GM12878 (cell line): ENCODE data around the gene MOB2. TPM values are rescaled to one million over a fixed set of nuclear protein-coding genes. Genes with fewer than 3 reads are reported as not detected.

Source experiments
- ATAC-seq: fragments of 200-7000 bp; cut with Tn5 transposase; 3 replicates; pipeline ENCODE4 v1.9.1; 2020; ENCODE audit warnings: mild to moderate bottlenecking, moderate library complexity
- BruUV-seq: library from RNA; stranded (reverse); fragments of 400-500 nt; replicated peaks from 2 replicates; lab custom pipeline; 2021; lab: Mats Ljungman, UMichigan
- CTCF ChIA-PET: fragments of 300-600 bp; sonication (Branson Sonifier 250); formaldehyde crosslinking; extraction: SDS; loops from one replicate; lab custom pipeline; 2021; ENCODE audit warnings: inconsistent platforms; lab: Yijun Ruan, JAX
- POLR2A ChIA-PET: fragments of 350-600 bp; formaldehyde crosslinking; extraction: SDS; loops from one replicate; lab custom pipeline; 2021; ENCODE audit warnings: inconsistent platforms; lab: Charles Lee
- RAD21 ChIA-PET: fragments of 300-600 bp; sonication (Branson Sonifier 250); formaldehyde crosslinking; loops from one replicate; lab custom pipeline; 2023; ENCODE audit warnings: antibody characterized with exemption; ENCODE audit not compliant: unreplicated experiment; lab: Charles Lee
- SMC1A ChIA-PET: fragments of 300-600 bp; sonication (Branson Sonifier 250); formaldehyde crosslinking; loops from one replicate; lab custom pipeline; 2023; ENCODE audit not compliant: unreplicated experiment, uncharacterized antibody; lab: Charles Lee
- DNase-seq: peaks from one replicate; pipeline ENCODE4 v3.0.0-alpha.2; 2011; ENCODE audit warnings: low read depth, low spot score
- FAIRE-seq: peaks from 3 replicates; lab custom pipeline; 2011; peaks lifted over from hg19 to GRCh38; lab: Jason Lieb, UNC
- H2AFZ ChIP-seq: 2 replicates; pipeline ENCODE4 v1.6.0; 2011; ENCODE audit warnings: low read depth, low read length, control low read depth; ENCODE audit not compliant: control insufficient read depth
- H3K27ac ChIP-seq: 2 replicates; pipeline ENCODE4 v1.5.1; 2011; ENCODE audit warnings: control low read depth; ENCODE audit not compliant: control insufficient read depth, insufficient read depth
- H3K27me3 ChIP-seq, 2 experiments: replicated peaks in 1 of 2; 2 replicates each; pipeline versions ENCODE4 v1.6.0 to v1.6.1; 2011; ENCODE audit warnings: low read length in 1 of 2; ENCODE audit not compliant: control insufficient read depth in 2 of 2, insufficient read depth in 2 of 2
- H3K36me3 ChIP-seq, 2 experiments: 2 replicates each; pipeline ENCODE4 v1.5.1; 2011; ENCODE audit warnings: low read length in 1 of 2; ENCODE audit not compliant: control insufficient read depth in 2 of 2, insufficient read depth in 2 of 2
- H3K4me1 ChIP-seq: 2 replicates; pipeline ENCODE4 v1.6.1; 2011; ENCODE audit warnings: mild to moderate bottlenecking, low read length, moderate library complexity, mixed read lengths; ENCODE audit not compliant: control insufficient read depth, insufficient read depth
- H3K4me2 ChIP-seq: 2 replicates; pipeline ENCODE4 v1.6.0; 2011; ENCODE audit warnings: control low read depth; ENCODE audit not compliant: control insufficient read depth, insufficient read depth
- H3K4me3 ChIP-seq: fragments of 200-600 bp; sonication (generic); 2 replicates; pipeline ENCODE4 v1.5.1; 2016
- H3K79me2 ChIP-seq: 2 replicates; pipeline ENCODE4 v1.6.0; 2011; ENCODE audit warnings: low read length; ENCODE audit not compliant: control insufficient read depth, insufficient read depth
- H3K9ac ChIP-seq: 2 replicates; pipeline ENCODE4 v1.8.0; 2011; ENCODE audit warnings: low read length, control low read depth, mixed read lengths; ENCODE audit not compliant: control insufficient read depth, insufficient read depth
- H3K9me3 ChIP-seq: replicated peaks from 3 replicates; pipeline ENCODE4 v1.5.1; 2011; ENCODE audit warnings: mild to moderate bottlenecking, low read length; ENCODE audit not compliant: control insufficient read depth, insufficient read depth
- H4K20me1 ChIP-seq: 2 replicates; pipeline ENCODE4 v1.6.0; 2011; ENCODE audit not compliant: control insufficient read depth, insufficient read depth
- CHD2 ChIP-seq: IDR thresholded peaks from 2 replicates; pipeline ENCODE4 v1.6.1; 2011; ENCODE audit warnings: low read depth, low read length, improper control_type of control experiment, borderline replicate concordance
- EGR1 ChIP-seq, 2 experiments: IDR thresholded peaks; 1 replicate in 1 of 2; 2 replicates in 1 of 2; pipeline ENCODE4 v1.6.1; 2011 to 2012; ENCODE audit warnings: low read depth in 2 of 2, low read length in 2 of 2, borderline replicate concordance in 1 of 2, mild to moderate bottlenecking in 1 of 2, moderate library complexity in 1 of 2
- EP300 ChIP-seq, 2 experiments: fragments of 150-350 bp in 1 of 2; IDR thresholded peaks; 2 replicates each; pipeline ENCODE4 v1.6.1; 2011 to 2012; ENCODE audit warnings: low read depth in 2 of 2, low read length in 2 of 2, borderline replicate concordance in 1 of 2, improper control_type of control experiment in 1 of 2, inconsistent platforms in 1 of 2; ENCODE audit not compliant: control insufficient read depth in 1 of 2
- HCFC1 ChIP-seq: fragments of 150-350 bp; IDR thresholded peaks from 2 replicates; pipeline ENCODE4 v1.6.1; 2014; ENCODE audit warnings: low read length
- HDAC6 ChIP-seq: fragments of 200-600 bp; sonication (generic); IDR thresholded peaks from one replicate; pipeline ENCODE4 v1.8.0; 2017; ENCODE audit warnings: antibody characterized with exemption; ENCODE audit not compliant: unreplicated experiment
- HDGF ChIP-seq: fragments of 450-650 bp; IDR thresholded peaks from 2 replicates; pipeline ENCODE4 v1.6.1; 2016; ENCODE audit warnings: antibody characterized with exemption
- KLF5 ChIP-seq: fragments of 450-650 bp; IDR thresholded peaks from 2 replicates; pipeline ENCODE4 v1.6.1; 2014; ENCODE audit warnings: mild to moderate bottlenecking; ENCODE audit not compliant: partially characterized antibody
- NFXL1 ChIP-seq: fragments of 450-650 bp; IDR thresholded peaks from 2 replicates; pipeline ENCODE4 v1.6.1; 2017; ENCODE audit warnings: antibody characterized with exemption, mild to moderate bottlenecking, borderline replicate concordance
- NFYA ChIP-seq: IDR thresholded peaks from 2 replicates; pipeline ENCODE4 v1.6.1; 2011; ENCODE audit warnings: low read depth, mild to moderate bottlenecking, low read length, improper control_type of control experiment, borderline replicate concordance
- PAX8 ChIP-seq: fragments of 450-650 bp; IDR thresholded peaks from 2 replicates; pipeline ENCODE4 v1.6.1; 2017; ENCODE audit warnings: mild to moderate bottlenecking, moderate library complexity
- PML ChIP-seq: IDR thresholded peaks from 2 replicates; pipeline ENCODE4 v1.6.1; 2012; ENCODE audit warnings: low read length, inconsistent platforms
- POLR2A ChIP-seq: IDR thresholded peaks from 2 replicates; pipeline ENCODE4 v1.6.1; 2011; ENCODE audit warnings: low read depth, mild to moderate bottlenecking, low read length
- SMAD5 ChIP-seq: IDR thresholded peaks from 2 replicates; pipeline ENCODE4 v1.6.1; 2016; ENCODE audit warnings: antibody characterized with exemption, low read depth
- SMC3 ChIP-seq: IDR thresholded peaks from 2 replicates; pipeline ENCODE4 v1.6.1; 2011; ENCODE audit warnings: low read length, improper control_type of control experiment, borderline replicate concordance
- TARDBP ChIP-seq: IDR thresholded peaks from 2 replicates; pipeline ENCODE4 v1.6.1; 2016; ENCODE audit warnings: borderline replicate concordance
- ZNF384 ChIP-seq: IDR thresholded peaks from 2 replicates; pipeline ENCODE4 v1.6.1; 2012; ENCODE audit warnings: low read depth, mild to moderate bottlenecking, low read length, improper control_type of control experiment, borderline replicate concordance
- WGBS: methylation state at CpG from one replicate; pipeline ENCODE4 v1.1.6; 2016; ENCODE audit warnings: low lambda C conversion rate; ENCODE audit not compliant: insufficient replicate concordance, insufficient coverage; ENCODE audit errors: missing lambda C conversion rate; 5-methylcytosine and 5-hydroxymethylcytosine counted together
- in situ Hi-C: fragments of 300-500 bp; cut with MboI; formaldehyde crosslinking; loops from 9 replicates; pipeline ENCODE4 v1.14.3; 2018; ENCODE audit warnings: mixed read lengths
- intact Hi-C: fragments of 100-400 bp; cut with micrococcal nuclease; formaldehyde crosslinking; loops from one replicate; pipeline ENCODE4 v1.14.2; 2022; ENCODE audit not compliant: unreplicated experiment
- polyA plus RNA-seq, 11 experiments: library from polyadenylated mRNA; depleted of rRNA in 4 of 11; unstranded in 6 of 11; stranded (reverse) in 5 of 11; fragments of >200 nt; fragmentation: Nextera tagmentation in 4 of 11; fragmentation: Illumina TruSeq in 1 of 11; extraction: Ambion mirVana in 4 of 11; extraction: Trizol in 1 of 11; gene quantifications; 1 replicate in 1 of 11; 2 replicates in 10 of 11; pipeline versions ENCODE4 v1.2.1 to v1.2.3, GENCODE V29; 2011 to 2016; ENCODE audit warnings: inconsistent platforms in 2 of 11, missing spikeins in 2 of 11, low read depth in 1 of 11
- total RNA-seq, 4 experiments: library from RNA; depleted of rRNA in 3 of 4; stranded (reverse); fragments of >200 nt in 3 of 4; fragmentation: Illumina TruSeq in 1 of 4; extraction: Trizol in 1 of 4; gene quantifications; 2 replicates each; pipeline versions ENCODE4 v1.2.1 to v1.2.3, GENCODE V29; 2013 to 2021
- TF ChIP-seq, protein P1 (sequence below): IDR thresholded peaks from 2 replicates; pipeline ENCODE4 v1.6.1; 2011; ENCODE audit warnings: mild to moderate bottlenecking, low read depth, low read length, moderate library complexity; ENCODE audit not compliant: insufficient replicate concordance
- TF ChIP-seq, protein P2 (sequence below): IDR thresholded peaks from 2 replicates; pipeline ENCODE4 v1.6.1; 2011; ENCODE audit warnings: low read depth, low read length, improper control_type of control experiment, borderline replicate concordance
- TF ChIP-seq, protein P3 (sequence below): fragments of 150-350 bp; IDR thresholded peaks from 2 replicates; pipeline ENCODE4 v1.6.1; 2016; ENCODE audit warnings: low read depth, low read length

The MOB2 gene
- total and polyA plus RNA-seq, 10 of the 15 experiments (the other 5 are each of a cell fraction or from before 2014, with no cell fraction given) = 0.10 to 34.6 (median 15.5) TPM

DNA sequence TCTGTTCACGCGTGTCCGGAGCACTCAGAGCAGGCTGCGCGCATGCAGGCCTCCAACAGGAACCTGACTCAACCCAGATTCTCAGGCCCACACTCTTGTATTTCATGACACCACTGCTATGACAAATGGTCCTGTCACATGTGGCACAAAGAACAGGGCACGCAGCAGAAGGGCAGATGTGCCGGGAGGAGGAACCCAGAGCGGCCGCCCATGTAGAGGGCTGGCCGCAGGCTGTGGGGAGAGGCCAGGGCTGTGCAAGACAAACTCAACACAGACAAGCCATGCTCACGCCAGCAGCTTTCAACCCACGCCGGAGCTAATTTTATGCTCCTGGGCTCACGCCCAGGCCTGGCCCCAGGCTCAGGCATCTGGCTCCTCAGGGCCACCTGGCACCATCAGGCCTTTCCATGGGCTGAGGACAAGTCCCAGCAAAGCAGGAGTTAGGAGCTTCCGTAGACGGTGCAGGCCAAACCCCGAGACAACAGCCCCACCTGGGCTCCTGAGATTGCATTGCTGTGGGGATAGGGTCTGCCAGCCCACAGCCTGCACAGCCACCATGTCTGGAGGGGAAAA is 45.5 kb upstream of the MOB2 start:
- Histone ChIP-seq H2AFZ (no peak overlapping the region), H3K4me3 (no peak overlapping the region), H3K4me2 (no peak overlapping the region), H3K27me3 (no peaks in the 10 kb centered on the region), H3K79me2 (peaks cover 4% of the 10 kb centered on the region), H3K9ac (no peak overlapping the region), H3K4me1 (no peaks in the 10 kb centered on the region), H3K9me3 (no peaks in the 10 kb centered on the region), H4K20me1 (peaks cover 7% of the 10 kb centered on the region; the same call in 1 of the 2 replicates), H3K36me3 (peaks cover 0 to 3% of the 10 kb centered on the region in 2 experiments; a peak in 3 of 4 replicates), H3K27ac (no peak overlapping the region)
- DNase-seq (no peak), FAIRE-seq (no peak), ATAC-seq (no peak)
- ChIA-PET CTCF (no interaction called here), POLR2A (no interaction called here), RAD21 (no interaction called here), SMC1A (no interaction called here)
- in situ Hi-C loops (no loop called here), intact Hi-C loops (no loop called here)
- BruUV-seq = no TSS peak
- 95% methylated on average over 17 of the region's 17 CpGs for WGBS
- no peak for TF ChIP-seq POLR2A
- TF ChIP-seq HDAC6 = no peak
- TF ChIP-seq, protein P1, sequence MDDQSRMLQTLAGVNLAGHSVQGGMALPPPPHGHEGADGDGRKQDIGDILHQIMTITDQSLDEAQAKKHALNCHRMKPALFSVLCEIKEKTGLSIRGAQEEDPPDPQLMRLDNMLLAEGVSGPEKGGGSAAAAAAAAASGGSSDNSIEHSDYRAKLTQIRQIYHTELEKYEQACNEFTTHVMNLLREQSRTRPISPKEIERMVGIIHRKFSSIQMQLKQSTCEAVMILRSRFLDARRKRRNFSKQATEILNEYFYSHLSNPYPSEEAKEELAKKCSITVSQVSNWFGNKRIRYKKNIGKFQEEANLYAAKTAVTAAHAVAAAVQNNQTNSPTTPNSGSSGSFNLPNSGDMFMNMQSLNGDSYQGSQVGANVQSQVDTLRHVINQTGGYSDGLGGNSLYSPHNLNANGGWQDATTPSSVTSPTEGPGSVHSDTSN = no peak
- TF ChIP-seq EP300 (IDR thresholded peaks at IDR 0.05; ENCODE audit: borderline replicate concordance in 1 of 2, control insufficient read depth in 1 of 2, low read depth in 2 of 2, low read length in 2 of 2) = no peak
- TF ChIP-seq HDGF = no peak
- no peak for TF ChIP-seq NFXL1
- no peak for TF ChIP-seq NFYA
- no peak for TF ChIP-seq HCFC1
- TF ChIP-seq CHD2 = no peak
- TF ChIP-seq, protein P2, sequence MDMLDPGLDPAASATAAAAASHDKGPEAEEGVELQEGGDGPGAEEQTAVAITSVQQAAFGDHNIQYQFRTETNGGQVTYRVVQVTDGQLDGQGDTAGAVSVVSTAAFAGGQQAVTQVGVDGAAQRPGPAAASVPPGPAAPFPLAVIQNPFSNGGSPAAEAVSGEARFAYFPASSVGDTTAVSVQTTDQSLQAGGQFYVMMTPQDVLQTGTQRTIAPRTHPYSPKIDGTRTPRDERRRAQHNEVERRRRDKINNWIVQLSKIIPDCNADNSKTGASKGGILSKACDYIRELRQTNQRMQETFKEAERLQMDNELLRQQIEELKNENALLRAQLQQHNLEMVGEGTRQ = no peak
- TF ChIP-seq SMAD5 = no peak
- no peak for TF ChIP-seq EGR1 (IDR thresholded peaks at IDR 0.05; ENCODE audit: borderline replicate concordance in 1 of 2, low read depth in 2 of 2, low read length in 2 of 2)
- no peak for TF ChIP-seq SMC3
- TF ChIP-seq ZNF384 = no peak
- TF ChIP-seq PAX8 = no peak
- no peak for TF ChIP-seq KLF5
- TF ChIP-seq, protein P3, sequence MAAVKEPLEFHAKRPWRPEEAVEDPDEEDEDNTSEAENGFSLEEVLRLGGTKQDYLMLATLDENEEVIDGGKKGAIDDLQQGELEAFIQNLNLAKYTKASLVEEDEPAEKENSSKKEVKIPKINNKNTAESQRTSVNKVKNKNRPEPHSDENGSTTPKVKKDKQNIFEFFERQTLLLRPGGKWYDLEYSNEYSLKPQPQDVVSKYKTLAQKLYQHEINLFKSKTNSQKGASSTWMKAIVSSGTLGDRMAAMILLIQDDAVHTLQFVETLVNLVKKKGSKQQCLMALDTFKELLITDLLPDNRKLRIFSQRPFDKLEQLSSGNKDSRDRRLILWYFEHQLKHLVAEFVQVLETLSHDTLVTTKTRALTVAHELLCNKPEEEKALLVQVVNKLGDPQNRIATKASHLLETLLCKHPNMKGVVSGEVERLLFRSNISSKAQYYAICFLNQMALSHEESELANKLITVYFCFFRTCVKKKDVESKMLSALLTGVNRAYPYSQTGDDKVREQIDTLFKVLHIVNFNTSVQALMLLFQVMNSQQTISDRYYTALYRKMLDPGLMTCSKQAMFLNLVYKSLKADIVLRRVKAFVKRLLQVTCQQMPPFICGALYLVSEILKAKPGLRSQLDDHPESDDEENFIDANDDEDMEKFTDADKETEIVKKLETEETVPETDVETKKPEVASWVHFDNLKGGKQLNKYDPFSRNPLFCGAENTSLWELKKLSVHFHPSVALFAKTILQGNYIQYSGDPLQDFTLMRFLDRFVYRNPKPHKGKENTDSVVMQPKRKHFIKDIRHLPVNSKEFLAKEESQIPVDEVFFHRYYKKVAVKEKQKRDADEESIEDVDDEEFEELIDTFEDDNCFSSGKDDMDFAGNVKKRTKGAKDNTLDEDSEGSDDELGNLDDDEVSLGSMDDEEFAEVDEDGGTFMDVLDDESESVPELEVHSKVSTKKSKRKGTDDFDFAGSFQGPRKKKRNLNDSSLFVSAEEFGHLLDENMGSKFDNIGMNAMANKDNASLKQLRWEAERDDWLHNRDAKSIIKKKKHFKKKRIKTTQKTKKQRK = no peak
- TF ChIP-seq TARDBP = no peak
- TF ChIP-seq PML = no peak
